ENCODE results near the gene TMEM270. TPM values are rescaled to one million over a fixed set of nuclear protein-coding genes. Genes with fewer than 3 reads are reported as not detected.

Gene TMEM270
- total RNA-seq, 4 donors from 2014 or later = not detected

DNA sequence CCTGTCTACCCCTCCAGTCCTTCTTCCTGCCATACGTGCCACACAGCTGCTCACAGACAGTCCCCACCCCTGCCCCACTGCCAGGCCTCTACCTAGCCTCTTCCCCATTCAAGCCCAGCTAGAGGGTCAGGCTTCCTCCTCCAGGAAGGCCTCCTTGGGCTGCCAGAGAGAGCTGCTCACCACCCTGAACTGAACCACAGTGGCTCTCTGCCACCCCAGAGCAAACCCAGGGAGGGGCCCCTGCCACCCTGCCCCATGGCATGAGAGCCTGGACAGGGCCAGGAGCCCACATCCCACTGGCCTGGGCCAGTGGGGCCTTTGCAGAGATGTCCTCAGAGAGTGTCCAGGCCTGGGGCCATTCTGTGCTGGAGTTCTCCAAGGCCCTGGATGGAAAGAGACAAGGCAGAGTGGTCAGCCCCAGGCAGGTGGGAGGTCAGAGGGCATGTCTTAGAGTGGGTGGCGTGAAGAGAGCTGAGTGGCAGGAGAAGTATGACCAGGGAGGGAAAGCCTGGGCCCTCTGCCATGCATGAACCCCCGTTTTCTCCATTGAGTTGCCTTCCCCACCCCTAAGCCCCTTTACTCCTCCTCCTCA lies 40.4 kb downstream of the TMEM270 start:
- ATAC-seq (no peak), DNase-seq (no peak)
- Histone ChIP-seq H3K4me3 (no peak overlapping the region), H3K36me3 (no peaks in the 10 kb centered on the region), H3K27me3 (peaks cover 0 to 6% (median 0%) of the 10 kb centered on the region in 3 donors), H3K9me3 (peaks cover 0 to 7% (median 0%) of the 10 kb centered on the region in 3 donors), H3K4me1 (no peaks in the 10 kb centered on the region), H3K27ac (no peak overlapping the region)
- in situ Hi-C loops (cut with MboI; ENCODE audit: low sequenced_read_pairs in 4 of 4) = no loop called here
- no peak for TF ChIP-seq CTCF (IDR thresholded peaks at IDR 0.05 in 4 of 5, conservative IDR thresholded peaks at IDR 0.05 in 1 of 5)
- no peak for TF ChIP-seq POLR2A (IDR thresholded peaks at IDR 0.05)
- intact Hi-C loops (cut with DNase I; ENCODE audit: low total_unique reads) = no loop called here

DNA sequence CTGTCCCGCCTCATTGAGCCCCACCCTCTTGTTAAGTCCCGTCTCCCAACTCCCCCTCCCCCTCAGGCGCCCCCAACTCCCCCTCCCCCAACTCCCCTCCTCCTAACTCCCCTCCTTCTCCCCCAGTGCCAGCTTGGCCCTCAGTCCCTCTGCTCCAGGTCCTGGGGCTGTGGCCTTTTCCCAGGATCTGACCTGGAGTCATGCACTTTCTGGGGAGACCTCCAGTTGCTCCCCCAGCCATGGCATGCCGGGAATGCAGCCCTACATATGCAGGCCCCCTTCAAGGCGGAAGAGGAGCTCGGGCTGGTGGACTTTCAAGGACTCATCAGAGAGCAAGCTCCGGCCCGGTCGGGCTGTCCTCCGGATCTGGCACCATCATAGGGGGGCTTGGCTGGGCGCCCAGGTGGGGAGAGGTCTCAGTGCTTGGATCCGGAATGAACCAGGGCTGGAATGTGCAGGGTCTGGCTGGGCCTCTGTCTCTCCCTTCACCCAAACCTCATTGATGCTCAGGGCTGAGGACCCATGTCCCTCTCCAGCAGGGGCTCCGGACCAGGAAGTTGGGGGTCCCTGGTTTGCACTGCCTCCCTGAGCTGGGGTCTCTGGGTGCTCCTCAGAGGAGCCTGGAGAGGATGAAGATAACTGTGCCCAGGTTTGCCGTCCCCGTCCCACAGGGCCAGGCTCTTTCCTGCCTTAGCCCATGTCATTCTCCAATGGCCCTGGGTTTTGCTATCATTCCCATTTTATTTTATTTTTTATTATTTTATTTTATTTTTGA lies 41.1 kb downstream of the TMEM270 start:
- Histone ChIP-seq H3K4me3 (no peak overlapping the region), H3K4me1 (no peaks in the 10 kb centered on the region), H3K27ac (no peak overlapping the region), H3K27me3 (no peaks in the 10 kb centered on the region), H3K36me3 (no peaks in the 10 kb centered on the region), H3K9me3 (peaks cover 0 to 5% (median 0%) of the 10 kb centered on the region in 3 donors)
- ATAC-seq (no peak), DNase-seq (no peak)
- intact Hi-C loops (cut with DNase I; ENCODE audit: low total_unique reads) (no loop called here), in situ Hi-C loops (cut with MboI; ENCODE audit: low sequenced_read_pairs in 4 of 4) (no loop called here)
- TF ChIP-seq POLR2A (IDR thresholded peaks at IDR 0.05) (no peak), CTCF (IDR thresholded peaks at IDR 0.05 in 4 of 5, conservative IDR thresholded peaks at IDR 0.05 in 1 of 5) (no peak)

GRCh38 chr7:73903321-73904218 lies 42.6 kb downstream of the TMEM270 start:
- Histone ChIP-seq H3K9me3 (no peaks in the 10 kb centered on the region), H3K4me1 (no peaks in the 10 kb centered on the region), H3K4me3 (no peak overlapping the region), H3K27me3 (no peaks in the 10 kb centered on the region), H3K27ac (no peak overlapping the region), H3K36me3 (no peaks in the 10 kb centered on the region)
- ATAC-seq (no peak), DNase-seq (no peak)
- TF ChIP-seq CTCF (IDR thresholded peaks at IDR 0.05 in 4 of 5, conservative IDR thresholded peaks at IDR 0.05 in 1 of 5) (no peak), POLR2A (IDR thresholded peaks at IDR 0.05) (no peak)
- intact Hi-C loops (cut with DNase I; ENCODE audit: low total_unique reads) (no loop called here), in situ Hi-C loops (cut with MboI; ENCODE audit: low sequenced_read_pairs in 4 of 4) (no loop called here)

DNA sequence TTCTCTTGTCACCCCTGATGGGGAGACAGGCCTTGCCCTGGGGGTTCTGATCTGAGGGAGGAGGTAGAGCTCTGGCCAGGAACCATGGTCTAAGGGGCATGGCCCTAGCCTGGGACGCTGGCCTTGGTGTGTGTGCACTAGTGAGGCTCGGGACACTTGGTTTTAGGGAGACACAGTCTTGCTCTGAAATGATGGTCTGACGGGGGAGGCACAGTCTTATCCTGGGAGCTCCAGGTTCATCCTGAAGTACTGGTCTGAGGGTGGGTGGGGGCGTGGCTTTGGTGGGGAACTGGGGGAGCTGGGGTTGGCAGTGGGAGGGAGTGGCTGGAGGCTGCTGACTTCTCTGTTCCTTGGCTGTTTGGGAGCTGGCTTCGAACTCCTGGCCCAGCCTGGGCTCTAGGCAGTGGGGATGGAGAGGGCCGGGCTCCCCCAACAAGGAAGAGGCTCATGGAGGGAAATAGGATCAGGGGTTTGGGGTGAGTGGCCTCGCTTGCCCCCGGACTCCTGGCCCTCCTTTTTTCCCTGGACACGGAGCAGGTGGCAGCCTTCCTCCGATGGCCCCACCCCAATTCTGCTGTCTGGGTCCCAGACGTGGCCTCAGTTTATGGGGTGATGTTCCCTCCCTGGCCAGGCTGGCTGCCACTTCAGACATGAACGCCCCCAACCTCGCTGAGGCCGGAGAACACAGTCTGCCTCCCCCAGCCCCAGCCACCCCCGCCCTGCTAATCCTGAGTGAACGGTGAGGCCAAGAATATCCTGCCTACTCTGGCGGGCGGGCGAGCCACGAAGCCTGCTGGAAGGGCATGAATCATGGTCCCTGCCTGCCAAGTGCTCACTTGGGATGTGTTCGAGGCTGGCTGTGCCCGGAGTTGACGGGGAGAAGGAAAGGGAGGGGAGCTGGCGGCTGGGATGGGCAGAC lies 43.5 kb downstream of the TMEM270 start:
- no peak for TF ChIP-seq POLR2A (IDR thresholded peaks at IDR 0.05)
- no peak for TF ChIP-seq CTCF (IDR thresholded peaks at IDR 0.05 in 4 of 5, conservative IDR thresholded peaks at IDR 0.05 in 1 of 5)
- H3K4me3 ChIP-seq = no peak overlapping the region
- in situ Hi-C loops (cut with MboI; ENCODE audit: low sequenced_read_pairs in 4 of 4) (no loop called here), intact Hi-C loops (cut with DNase I; ENCODE audit: low total_unique reads) (no loop called here)
- no peaks in the 10 kb centered on the region for H3K36me3 ChIP-seq
- no peaks in the 10 kb centered on the region for H3K9me3 ChIP-seq
- ATAC-seq = no peak
- H3K4me1 ChIP-seq = no peaks in the 10 kb centered on the region
- H3K27me3 ChIP-seq = no peaks in the 10 kb centered on the region
- no peak overlapping the region for H3K27ac ChIP-seq
- DNase-seq = no peak

Data from gastrocnemius medialis (tissue), 4 donors.